ENCODE results near the gene IFT57. TPM values are rescaled to one million over a fixed set of nuclear protein-coding genes. Genes with fewer than 3 reads are reported as not detected.

The IFT57 gene
- total RNA-seq, 1 donor = 74.9 TPM

- Histone ChIP-seq H2AFZ (ENCODE audit: low read length) (no peak overlapping the region), H3K4me2 (ENCODE audit: insufficient read depth, low read length) (no peak overlapping the region), H3K27ac (ENCODE audit: low read depth, low read length) (no peak overlapping the region), H3K36me3 (ENCODE audit: insufficient read depth, low read length) (no peaks in the 10 kb centered on the region), H3K79me2 (ENCODE audit: insufficient read depth, low read length) (no peaks in the 10 kb centered on the region), H3K4me3 (ENCODE audit: insufficient read depth, low read length) (no peak overlapping the region), H3K9me3 (ENCODE audit: low read depth, low read length) (no peaks in the 10 kb centered on the region), H3K4me1 (ENCODE audit: insufficient read depth, low read length) (no peaks in the 10 kb centered on the region), H4K20me1 (ENCODE audit: insufficient read depth, low read length) (no peaks in the 10 kb centered on the region), H3K27me3 (ENCODE audit: insufficient read depth, low read length) (peaks cover 2% of the 10 kb centered on the region)
- DNase-seq (ENCODE audit: insufficient read length, low spot score, missing footprints) = no peak
- TF ChIP-seq, protein P1, sequence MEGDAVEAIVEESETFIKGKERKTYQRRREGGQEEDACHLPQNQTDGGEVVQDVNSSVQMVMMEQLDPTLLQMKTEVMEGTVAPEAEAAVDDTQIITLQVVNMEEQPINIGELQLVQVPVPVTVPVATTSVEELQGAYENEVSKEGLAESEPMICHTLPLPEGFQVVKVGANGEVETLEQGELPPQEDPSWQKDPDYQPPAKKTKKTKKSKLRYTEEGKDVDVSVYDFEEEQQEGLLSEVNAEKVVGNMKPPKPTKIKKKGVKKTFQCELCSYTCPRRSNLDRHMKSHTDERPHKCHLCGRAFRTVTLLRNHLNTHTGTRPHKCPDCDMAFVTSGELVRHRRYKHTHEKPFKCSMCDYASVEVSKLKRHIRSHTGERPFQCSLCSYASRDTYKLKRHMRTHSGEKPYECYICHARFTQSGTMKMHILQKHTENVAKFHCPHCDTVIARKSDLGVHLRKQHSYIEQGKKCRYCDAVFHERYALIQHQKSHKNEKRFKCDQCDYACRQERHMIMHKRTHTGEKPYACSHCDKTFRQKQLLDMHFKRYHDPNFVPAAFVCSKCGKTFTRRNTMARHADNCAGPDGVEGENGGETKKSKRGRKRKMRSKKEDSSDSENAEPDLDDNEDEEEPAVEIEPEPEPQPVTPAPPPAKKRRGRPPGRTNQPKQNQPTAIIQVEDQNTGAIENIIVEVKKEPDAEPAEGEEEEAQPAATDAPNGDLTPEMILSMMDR (IDR thresholded peaks at IDR 0.05; ENCODE audit: extremely low read depth, low read depth, low read length) = no peak
These were observed 16.9 kb upstream of the IFT57 start for GRCh38 chr3:108239082-108239481.

- Histone ChIP-seq H2AFZ (ENCODE audit: low read length) (no peak overlapping the region), H3K27ac (ENCODE audit: low read depth, low read length) (no peak overlapping the region), H3K79me2 (ENCODE audit: insufficient read depth, low read length) (no peaks in the 10 kb centered on the region), H3K9me3 (ENCODE audit: low read depth, low read length) (no peaks in the 10 kb centered on the region), H3K4me1 (ENCODE audit: insufficient read depth, low read length) (no peaks in the 10 kb centered on the region), H3K4me3 (ENCODE audit: insufficient read depth, low read length) (no peak overlapping the region), H3K27me3 (ENCODE audit: insufficient read depth, low read length) (peaks cover 2% of the 10 kb centered on the region), H3K4me2 (ENCODE audit: insufficient read depth, low read length) (no peak overlapping the region), H3K36me3 (ENCODE audit: insufficient read depth, low read length) (no peaks in the 10 kb centered on the region), H4K20me1 (ENCODE audit: insufficient read depth, low read length) (no peaks in the 10 kb centered on the region)
- TF ChIP-seq, protein P1 (IDR thresholded peaks at IDR 0.05; ENCODE audit: extremely low read depth, low read depth, low read length) = no peak
- no peak for DNase-seq (ENCODE audit: insufficient read length, low spot score, missing footprints)
These were observed 13.1 kb upstream of the IFT57 start for GRCh38 chr3:108235290-108235689.

GRCh38 chr3:108234387-108234957 lies 12.2 kb upstream of the IFT57 start:
- Histone ChIP-seq H3K27ac (ENCODE audit: low read depth, low read length) (no peak overlapping the region), H2AFZ (ENCODE audit: low read length) (no peak overlapping the region)

GRCh38 chr3:108228286-108228685 lies 6.1 kb upstream of the IFT57 start:
- Histone ChIP-seq H3K36me3 (ENCODE audit: insufficient read depth, low read length) (no peaks in the 10 kb centered on the region), H3K27ac (ENCODE audit: low read depth, low read length) (no peak overlapping the region), H3K27me3 (ENCODE audit: insufficient read depth, low read length) (no peaks in the 10 kb centered on the region), H2AFZ (ENCODE audit: low read length) (no peak overlapping the region), H3K9me3 (ENCODE audit: low read depth, low read length) (no peaks in the 10 kb centered on the region), H3K4me1 (ENCODE audit: insufficient read depth, low read length) (peaks cover 11% of the 10 kb centered on the region), H3K4me2 (ENCODE audit: insufficient read depth, low read length) (no peak overlapping the region), H4K20me1 (ENCODE audit: insufficient read depth, low read length) (no peaks in the 10 kb centered on the region), H3K79me2 (ENCODE audit: insufficient read depth, low read length) (no peaks in the 10 kb centered on the region), H3K4me3 (ENCODE audit: insufficient read depth, low read length) (no peak overlapping the region)
- TF ChIP-seq, protein P1 (IDR thresholded peaks at IDR 0.05; ENCODE audit: extremely low read depth, low read depth, low read length) = no peak
- no peak for DNase-seq (ENCODE audit: insufficient read length, low spot score, missing footprints)

More at GRCh38 chr3:108234387-108234957, 12.2 kb upstream of the IFT57 start:
- Histone ChIP-seq H3K4me3 (ENCODE audit: insufficient read depth, low read length) (no peak overlapping the region), H3K4me2 (ENCODE audit: insufficient read depth, low read length) (no peak overlapping the region), H3K4me1 (ENCODE audit: insufficient read depth, low read length) (no peaks in the 10 kb centered on the region), H3K9me3 (ENCODE audit: low read depth, low read length) (no peaks in the 10 kb centered on the region), H3K79me2 (ENCODE audit: insufficient read depth, low read length) (no peaks in the 10 kb centered on the region), H3K36me3 (ENCODE audit: insufficient read depth, low read length) (no peaks in the 10 kb centered on the region), H4K20me1 (ENCODE audit: insufficient read depth, low read length) (no peaks in the 10 kb centered on the region), H3K27me3 (ENCODE audit: insufficient read depth, low read length) (peaks cover 2% of the 10 kb centered on the region)
- TF ChIP-seq, protein P1 (IDR thresholded peaks at IDR 0.05; ENCODE audit: extremely low read depth, low read depth, low read length) = no peak
- no peak for DNase-seq (ENCODE audit: insufficient read length, low spot score, missing footprints)
